Measurements from ENCODE around the gene RNF169. TPM values are rescaled to one million over a fixed set of nuclear protein-coding genes. Genes with fewer than 3 reads are reported as not detected.

RNF169 gene
- total and polyA plus RNA-seq, 2 donors (not counting 1 experiment from before 2014, with no cell fraction given): 6.7 to 28.4 TPM

GRCh38 chr11:74699615-74700396 is 48.8 kb upstream of the RNF169 start:
- H3K4me3 Mint-ChIP-seq: no peak overlapping the region
- H3K27me3 Mint-ChIP-seq: peaks cover 19% of the 10 kb centered on the region
- H3K27ac Mint-ChIP-seq: no peak overlapping the region
- intact Hi-C loops (cut with micrococcal nuclease): no loop called here
- no peak overlapping the region for H3K9ac ChIP-seq (ENCODE audit: low read length)
- no peak overlapping the region for H3K27ac ChIP-seq (ENCODE audit: low read length in 2 of 2)
- no peaks in the 10 kb centered on the region for H3K4me1 ChIP-seq (ENCODE audit: control insufficient read depth in 2 of 2, insufficient read depth in 2 of 2, low read length in 2 of 2)
- DNase-seq (no peak), ATAC-seq (ENCODE audit: low read depth) (no peak)
- no peaks in the 10 kb centered on the region for H3K79me2 ChIP-seq (ENCODE audit: control insufficient read depth, insufficient read depth, low read length)
- no peaks in the 10 kb centered on the region for H3K36me3 ChIP-seq (replicated peaks in 1 of 2; ENCODE audit: control extremely low read depth in 1 of 2, control insufficient read depth in 1 of 2, extremely low read depth in 1 of 2, insufficient read depth in 2 of 2, low read length in 1 of 2)
- no peak overlapping the region for H3K4me2 ChIP-seq (replicated peaks; ENCODE audit: low read depth, low read length, poor library complexity, severe bottlenecking)
- peaks cover 5% of the 10 kb centered on the region for H3K4me1 Mint-ChIP-seq
- H3K9me3 Mint-ChIP-seq (ENCODE audit: insufficient read depth): no peaks in the 10 kb centered on the region
- peaks cover 0 to 6% (median 0%) of the 10 kb centered on the region in 4 experiments for H3K27me3 ChIP-seq (replicated peaks in 1 of 4; ENCODE audit: control extremely low read depth in 1 of 4, control insufficient read depth in 3 of 4, insufficient read depth in 4 of 4, low read length in 3 of 4)
- POLR2A ChIA-PET: no interaction called here
- no peak overlapping the region for H3K4me3 ChIP-seq (ENCODE audit: control extremely low read depth in 1 of 5, extremely low read depth in 1 of 5, insufficient read depth in 1 of 5, low read depth in 2 of 5, low read length in 4 of 5)
- H3K9me3 ChIP-seq (ENCODE audit: control extremely low read depth in 1 of 3, control insufficient read depth in 2 of 3, insufficient read depth in 1 of 3, low read length in 2 of 3): no peaks in the 10 kb centered on the region
- no peak for TF ChIP-seq EZH2 (IDR thresholded peaks at IDR 0.05; ENCODE audit: borderline replicate concordance, insufficient read depth, low read depth, low read length, poor library complexity, severe bottlenecking)
- TF ChIP-seq, protein P1, sequence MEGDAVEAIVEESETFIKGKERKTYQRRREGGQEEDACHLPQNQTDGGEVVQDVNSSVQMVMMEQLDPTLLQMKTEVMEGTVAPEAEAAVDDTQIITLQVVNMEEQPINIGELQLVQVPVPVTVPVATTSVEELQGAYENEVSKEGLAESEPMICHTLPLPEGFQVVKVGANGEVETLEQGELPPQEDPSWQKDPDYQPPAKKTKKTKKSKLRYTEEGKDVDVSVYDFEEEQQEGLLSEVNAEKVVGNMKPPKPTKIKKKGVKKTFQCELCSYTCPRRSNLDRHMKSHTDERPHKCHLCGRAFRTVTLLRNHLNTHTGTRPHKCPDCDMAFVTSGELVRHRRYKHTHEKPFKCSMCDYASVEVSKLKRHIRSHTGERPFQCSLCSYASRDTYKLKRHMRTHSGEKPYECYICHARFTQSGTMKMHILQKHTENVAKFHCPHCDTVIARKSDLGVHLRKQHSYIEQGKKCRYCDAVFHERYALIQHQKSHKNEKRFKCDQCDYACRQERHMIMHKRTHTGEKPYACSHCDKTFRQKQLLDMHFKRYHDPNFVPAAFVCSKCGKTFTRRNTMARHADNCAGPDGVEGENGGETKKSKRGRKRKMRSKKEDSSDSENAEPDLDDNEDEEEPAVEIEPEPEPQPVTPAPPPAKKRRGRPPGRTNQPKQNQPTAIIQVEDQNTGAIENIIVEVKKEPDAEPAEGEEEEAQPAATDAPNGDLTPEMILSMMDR (IDR thresholded peaks at IDR 0.05): no peak
- H2AFZ ChIP-seq (ENCODE audit: insufficient read depth, low read depth, low read length, poor library complexity, severe bottlenecking): no peak overlapping the region
- 92% methylated on average over 6 of the region's 9 CpGs for WGBS (ENCODE audit: insufficient coverage)
- CTCF ChIA-PET: interaction anchor here (0.7 to 1.1 kb wide), 2 partner anchors 27 to 197 kb away, joined by 3 to 5 read pairs; no protein-coding TSS in a partner anchor
- H4K20me1 ChIP-seq (ENCODE audit: control insufficient read depth, insufficient read depth, low read length, poor library complexity, severe bottlenecking): no peaks in the 10 kb centered on the region

DNA sequence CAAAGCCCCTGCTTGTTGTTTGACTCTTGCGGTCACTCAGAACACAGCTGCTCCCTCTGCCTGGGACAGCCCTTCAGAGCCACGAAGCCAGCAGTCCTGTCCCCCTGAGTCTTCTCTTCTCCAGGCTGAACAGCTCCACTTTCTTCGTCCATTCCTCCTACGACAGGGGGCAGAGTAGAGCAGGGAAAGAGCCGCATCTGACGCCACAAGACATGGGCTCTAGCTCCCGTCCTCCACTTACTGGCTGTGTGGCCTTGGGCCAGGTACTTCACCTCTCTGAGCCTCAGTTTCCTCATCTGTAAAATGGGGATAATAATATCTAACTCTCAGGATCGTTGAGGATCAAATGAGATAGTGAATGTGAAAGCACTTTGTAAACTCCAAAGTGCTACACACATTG is 47.3 kb upstream of the RNF169 start:
- DNase-seq (no peak), ATAC-seq (ENCODE audit: low read depth) (no peak)
- Histone ChIP-seq H3K9me3 (ENCODE audit: control extremely low read depth in 1 of 3, control insufficient read depth in 2 of 3, insufficient read depth in 1 of 3, low read length in 2 of 3) (no peaks in the 10 kb centered on the region), H3K4me3 (ENCODE audit: control extremely low read depth in 1 of 5, extremely low read depth in 1 of 5, insufficient read depth in 1 of 5, low read depth in 2 of 5, low read length in 4 of 5) (no peak overlapping the region), H4K20me1 (ENCODE audit: control insufficient read depth, insufficient read depth, low read length, poor library complexity, severe bottlenecking) (no peaks in the 10 kb centered on the region), H3K27ac (ENCODE audit: low read length in 2 of 2) (no peak overlapping the region), H3K79me2 (ENCODE audit: control insufficient read depth, insufficient read depth, low read length) (no peaks in the 10 kb centered on the region), H2AFZ (ENCODE audit: insufficient read depth, low read depth, low read length, poor library complexity, severe bottlenecking) (no peak overlapping the region), H3K36me3 (replicated peaks in 1 of 2; ENCODE audit: control extremely low read depth in 1 of 2, control insufficient read depth in 1 of 2, extremely low read depth in 1 of 2, insufficient read depth in 2 of 2, low read length in 1 of 2) (no peaks in the 10 kb centered on the region), H3K4me1 (ENCODE audit: control insufficient read depth in 2 of 2, insufficient read depth in 2 of 2, low read length in 2 of 2) (no peaks in the 10 kb centered on the region), H3K4me2 (replicated peaks; ENCODE audit: low read depth, low read length, poor library complexity, severe bottlenecking) (no peak overlapping the region), H3K9ac (ENCODE audit: low read length) (no peak overlapping the region), H3K27me3 (replicated peaks in 1 of 4; ENCODE audit: control extremely low read depth in 1 of 4, control insufficient read depth in 3 of 4, insufficient read depth in 4 of 4, low read length in 3 of 4) (peaks cover 0 to 6% (median 0%) of the 10 kb centered on the region in 4 experiments)
- ChIA-PET CTCF (interaction anchor here (0.7 to 1.9 kb wide), 10 partner anchors 8 to 173 kb away, joined by 3 to 12 read pairs (median 3); no protein-coding TSS in a partner anchor), POLR2A (no interaction called here)
- TF ChIP-seq EZH2 (IDR thresholded peaks at IDR 0.05; ENCODE audit: borderline replicate concordance, insufficient read depth, low read depth, low read length, poor library complexity, severe bottlenecking): no peak
- Mint-ChIP-seq H3K9me3 (ENCODE audit: insufficient read depth) (no peaks in the 10 kb centered on the region), H3K27ac (no peak overlapping the region), H3K4me3 (no peak overlapping the region), H3K27me3 (peaks cover 14% of the 10 kb centered on the region), H3K4me1 (peaks cover 5% of the 10 kb centered on the region)
- 84% methylated on average over 3 of the region's 8 CpGs for WGBS (ENCODE audit: insufficient coverage)
- intact Hi-C loops (cut with micrococcal nuclease): no loop called here
